ENCODE measurements around the gene AHI1.
"Not testable (repeated sequence)": the region's sequence is repeated elsewhere in the genome, so short reads cannot be mapped to it uniquely, and the experiment has no call there.

AHI1 gene

GRCh38 chr6:135418040-135418760, 79.3 kb downstream of the AHI1 start:
- DNase-seq, result no peak
- intact Hi-C loops (cut with DNase I), result no loop called here

GRCh38 chr6:135412761-135413160, 84.8 kb downstream of the AHI1 start:
- intact Hi-C loops (cut with DNase I), result no loop called here
- no peak for DNase-seq

GRCh38 chr6:135411849-135412248, 85.7 kb downstream of the AHI1 start:
- no peak for DNase-seq
- intact Hi-C loops (cut with DNase I), result no loop called here

GRCh38 chr6:135411339-135411738, 86.2 kb downstream of the AHI1 start:
- intact Hi-C loops (cut with DNase I), result no loop called here

GRCh38 chr6:135410856-135411255, 86.7 kb downstream of the AHI1 start:
- intact Hi-C loops (cut with DNase I), result no loop called here
- DNase-seq, result no peak

More at GRCh38 chr6:135411339-135411738, 86.2 kb downstream of the AHI1 start:
- no peak for DNase-seq

- intact Hi-C loops (cut with DNase I), result no loop called here
- DNase-seq, result no peak
These were observed 94.0 kb downstream of the AHI1 start for GRCh38 chr6:135403584-135403983.

- DNase-seq, result no peak
- intact Hi-C loops (cut with DNase I), result no loop called here
These were observed 95.2 kb downstream of the AHI1 start for GRCh38 chr6:135402311-135402710.

- no peak for DNase-seq
- intact Hi-C loops (cut with DNase I), result no loop called here
These were observed 100.2 kb downstream of the AHI1 start for GRCh38 chr6:135397172-135397952.

GRCh38 chr6:135395136-135395535, 102.4 kb downstream of the AHI1 start:
- no peak for DNase-seq
- intact Hi-C loops (cut with DNase I), result no loop called here

- no peak for DNase-seq
- intact Hi-C loops (cut with DNase I), result no loop called here
These were observed 104.3 kb downstream of the AHI1 start for GRCh38 chr6:135393289-135393688.

- no peak for DNase-seq
These were observed 107.1 kb downstream of the AHI1 start for GRCh38 chr6:135390458-135390857.

GRCh38 chr6:135385299-135385698, 112.2 kb downstream of the AHI1 start:
- intact Hi-C loops (cut with DNase I), result no loop called here

More at GRCh38 chr6:135390458-135390857, 107.1 kb downstream of the AHI1 start:
- intact Hi-C loops (cut with DNase I), result no loop called here

GRCh38 chr6:135383766-135384165, 113.8 kb downstream of the AHI1 start:
- DNase-seq, result no peak
- intact Hi-C loops (cut with DNase I), result no loop called here

More at GRCh38 chr6:135385299-135385698, 112.2 kb downstream of the AHI1 start:
- DNase-seq, result no peak

- DNase-seq, result no peak
- intact Hi-C loops (cut with DNase I), result no loop called here
These were observed 114.2 kb downstream of the AHI1 start for GRCh38 chr6:135383301-135383700.

GRCh38 chr6:135382182-135382628, 115.3 kb downstream of the AHI1 start:
- intact Hi-C loops (cut with DNase I), result no loop called here
- no peak for DNase-seq

GRCh38 chr6:135380793-135381192, 116.7 kb downstream of the AHI1 start:
- no peak for DNase-seq
- intact Hi-C loops (cut with DNase I), result no loop called here

GRCh38 chr6:135379647-135380046, 117.9 kb downstream of the AHI1 start:
- DNase-seq, result no peak
- intact Hi-C loops (cut with DNase I), result no loop called here

- intact Hi-C loops (cut with DNase I), result no loop called here
- DNase-seq, result no peak
These were observed 124.8 kb downstream of the AHI1 start for GRCh38 chr6:135372758-135373157.

- DNase-seq; intact Hi-C loops (cut with DNase I): not testable (repeated sequence)
These were observed 133.9 kb downstream of the AHI1 start for GRCh38 chr6:135363622-135364021.

GRCh38 chr6:135362124-135362523, 135.4 kb downstream of the AHI1 start:
- DNase-seq, result no peak
- intact Hi-C loops (cut with DNase I), result no loop called here

- intact Hi-C loops (cut with DNase I), result no loop called here
These were observed 137.3 kb downstream of the AHI1 start for GRCh38 chr6:135360222-135360621.

More at GRCh38 chr6:135360222-135360621, 137.3 kb downstream of the AHI1 start:
- DNase-seq, result no peak
